ENCODE results near the gene CLTC. TPM values are rescaled to one million over a fixed set of nuclear protein-coding genes. Genes with fewer than 3 reads are reported as not detected.

The CLTC gene
- polyA plus RNA-seq, 6 donors from 2014 or later = 15.5 to 46.8 (median 31.8) TPM

- peaks cover 22 to 60% (median 59%) of the 10 kb centered on the region in 3 donors for H3K4me1 Mint-ChIP-seq
- peak overlapping the region; percentile 87 to 99 (median 95) for H3K4me3 Mint-ChIP-seq
- DNase-seq (no peak), ATAC-seq (ENCODE audit: low read depth in 2 of 2) (no peak)
- H3K27me3 Mint-ChIP-seq = peaks cover 0 to 4% (median 0%) of the 10 kb centered on the region in 3 donors
- H3K36me3 Mint-ChIP-seq = no peaks in the 10 kb centered on the region
- peak overlapping the region; percentile 98 to 100 (median 98) for H3K27ac Mint-ChIP-seq
- H3K9me3 Mint-ChIP-seq = peaks cover 0 to 4% (median 0%) of the 10 kb centered on the region in 7 donors
These were observed 994 bp downstream of the CLTC start for GRCh38 chr17:59620518-59621259.

- Mint-ChIP-seq H3K27me3 (peaks cover 0 to 4% (median 0%) of the 10 kb centered on the region in 3 donors), H3K4me3 (peak overlapping the region; percentile 53 to 99 (median 90)), H3K9me3 (peaks cover 0 to 4% (median 0%) of the 10 kb centered on the region in 7 donors), H3K27ac (peak overlapping the region in 4 of 6 donors; percentile 76 to 100 (median 98)), H3K4me1 (peaks cover 24 to 70% (median 64%) of the 10 kb centered on the region in 3 donors), H3K36me3 (no peaks in the 10 kb centered on the region)
- DNase-seq (no peak), ATAC-seq (ENCODE audit: low read depth in 2 of 2) (no peak)
These were observed 2.1 kb downstream of the CLTC start for GRCh38 chr17:59621771-59622170.

- Mint-ChIP-seq H3K9me3 (peaks cover 0 to 4% (median 0%) of the 10 kb centered on the region in 7 donors), H3K4me3 (peak overlapping the region in 5 of 8 donors; percentile 32 to 99 (median 90)), H3K4me1 (peaks cover 30 to 79% (median 71%) of the 10 kb centered on the region in 3 donors), H3K27me3 (peaks cover 0 to 4% (median 0%) of the 10 kb centered on the region in 3 donors), H3K36me3 (no peaks in the 10 kb centered on the region), H3K27ac (peak overlapping the region in 4 of 6 donors; percentile 4 to 98 (median 92))
- no peak for DNase-seq
- ATAC-seq (ENCODE audit: low read depth in 2 of 2) = no peak
These were observed 3.5 kb downstream of the CLTC start for GRCh38 chr17:59623151-59623550.

GRCh38 chr17:59626756-59627155 is 7.1 kb downstream of the CLTC start:
- ATAC-seq (ENCODE audit: low read depth in 2 of 2) = no peak
- Mint-ChIP-seq H3K9me3 (no peaks in the 10 kb centered on the region), H3K27ac (peak overlapping the region in 1 of 6 donors; percentile 65), H3K36me3 (peaks cover 0 to 7% of the 10 kb centered on the region in 2 donors), H3K27me3 (no peaks in the 10 kb centered on the region), H3K4me3 (peak overlapping the region in 1 of 8 donors; percentile 15), H3K4me1 (peaks cover 33 to 86% (median 63%) of the 10 kb centered on the region in 3 donors)
- DNase-seq = no peak

GRCh38 chr17:59627274-59627673 is 7.6 kb downstream of the CLTC start:
- Mint-ChIP-seq H3K4me3 (peak overlapping the region in 4 of 8 donors; percentile 15 to 83 (median 42)), H3K27me3 (no peaks in the 10 kb centered on the region), H3K27ac (peak overlapping the region in 3 of 6 donors; percentile 0 to 47 (median 22)), H3K36me3 (peaks cover 0 to 7% of the 10 kb centered on the region in 2 donors), H3K9me3 (no peaks in the 10 kb centered on the region), H3K4me1 (peaks cover 32 to 85% (median 58%) of the 10 kb centered on the region in 3 donors)
- ATAC-seq (ENCODE audit: low read depth in 2 of 2) (no peak), DNase-seq (no peak)

GRCh38 chr17:59627770-59628171 is 8.1 kb downstream of the CLTC start:
- peaks cover 0 to 7% of the 10 kb centered on the region in 2 donors for H3K36me3 Mint-ChIP-seq
- H3K27ac Mint-ChIP-seq = peak overlapping the region in 4 of 6 donors; percentile 0 to 79 (median 44)
- H3K4me3 Mint-ChIP-seq = peak overlapping the region; percentile 0 to 83 (median 48)
- peaks cover 28 to 85% (median 55%) of the 10 kb centered on the region in 3 donors for H3K4me1 Mint-ChIP-seq
- H3K27me3 Mint-ChIP-seq = no peaks in the 10 kb centered on the region
- no peaks in the 10 kb centered on the region for H3K9me3 Mint-ChIP-seq
- ATAC-seq (ENCODE audit: low read depth in 2 of 2) (peak; percentile 52 to 62), DNase-seq (no peak)

GRCh38 chr17:59629174-59629573 is 9.5 kb downstream of the CLTC start:
- ATAC-seq (ENCODE audit: low read depth in 2 of 2) = no peak
- no peaks in the 10 kb centered on the region for H3K27me3 Mint-ChIP-seq
- DNase-seq = no peak
- H3K27ac Mint-ChIP-seq = peak overlapping the region in 4 of 6 donors; percentile 22 to 84 (median 60)
- H3K36me3 Mint-ChIP-seq = peaks cover 0 to 7% of the 10 kb centered on the region in 2 donors
- peaks cover 28 to 86% (median 55%) of the 10 kb centered on the region in 3 donors for H3K4me1 Mint-ChIP-seq
- peak overlapping the region in 2 of 8 donors; percentile 29 to 47 for H3K4me3 Mint-ChIP-seq
- no peaks in the 10 kb centered on the region for H3K9me3 Mint-ChIP-seq

GRCh38 chr17:59631276-59631675 is 11.6 kb downstream of the CLTC start:
- peaks cover 0 to 7% of the 10 kb centered on the region in 2 donors for H3K36me3 Mint-ChIP-seq
- H3K27me3 Mint-ChIP-seq = no peaks in the 10 kb centered on the region
- H3K27ac Mint-ChIP-seq = peak overlapping the region in 3 of 6 donors; percentile 44 to 74 (median 55)
- H3K9me3 Mint-ChIP-seq = no peaks in the 10 kb centered on the region
- peak overlapping the region in 2 of 8 donors; percentile 21 to 30 for H3K4me3 Mint-ChIP-seq
- DNase-seq (no peak), ATAC-seq (ENCODE audit: low read depth in 2 of 2) (no peak)
- peaks cover 29 to 84% (median 59%) of the 10 kb centered on the region in 3 donors for H3K4me1 Mint-ChIP-seq

GRCh38 chr17:59632398-59632797 is 12.7 kb downstream of the CLTC start:
- DNase-seq = no peak
- peak overlapping the region in 1 of 6 donors; percentile 47 for H3K27ac Mint-ChIP-seq
- H3K4me3 Mint-ChIP-seq = peak overlapping the region in 1 of 8 donors; percentile 10

GRCh38 chr17:59633658-59634359 is 14.1 kb downstream of the CLTC start:
- Mint-ChIP-seq H3K36me3 (peaks cover 0 to 7% of the 10 kb centered on the region in 2 donors), H3K27me3 (no peaks in the 10 kb centered on the region), H3K27ac (peak overlapping the region in 3 of 6 donors; percentile 22 to 76 (median 49)), H3K9me3 (no peaks in the 10 kb centered on the region), H3K4me1 (peaks cover 25 to 71% (median 54%) of the 10 kb centered on the region in 3 donors), H3K4me3 (peak overlapping the region in 1 of 8 donors; percentile 30)
- DNase-seq = no peak
- no peak for ATAC-seq (ENCODE audit: low read depth in 2 of 2)

More at GRCh38 chr17:59632398-59632797, 12.7 kb downstream of the CLTC start:
- Mint-ChIP-seq H3K4me1 (peaks cover 29 to 73% (median 59%) of the 10 kb centered on the region in 3 donors), H3K36me3 (peaks cover 0 to 7% of the 10 kb centered on the region in 2 donors), H3K27me3 (no peaks in the 10 kb centered on the region), H3K9me3 (no peaks in the 10 kb centered on the region)
- no peak for ATAC-seq (ENCODE audit: low read depth in 2 of 2)

- Mint-ChIP-seq H3K9me3 (no peaks in the 10 kb centered on the region), H3K27ac (peak overlapping the region in 3 of 6 donors; percentile 37 to 59 (median 43)), H3K27me3 (no peaks in the 10 kb centered on the region), H3K4me3 (no peak overlapping the region), H3K4me1 (peaks cover 28 to 70% (median 49%) of the 10 kb centered on the region in 3 donors), H3K36me3 (peaks cover 0 to 7% of the 10 kb centered on the region in 2 donors)
- DNase-seq (no peak), ATAC-seq (ENCODE audit: low read depth in 2 of 2) (no peak)
These were observed 15.2 kb downstream of the CLTC start for GRCh38 chr17:59634632-59635541.

- Mint-ChIP-seq H3K36me3 (no peaks in the 10 kb centered on the region), H3K27me3 (no peaks in the 10 kb centered on the region), H3K4me3 (peak overlapping the region in 1 of 8 donors; percentile 50), H3K9me3 (no peaks in the 10 kb centered on the region), H3K4me1 (peaks cover 32 to 77% (median 53%) of the 10 kb centered on the region in 3 donors), H3K27ac (peak overlapping the region in 3 of 6 donors; percentile 1 to 76 (median 36))
- DNase-seq (no peak), ATAC-seq (ENCODE audit: low read depth in 2 of 2) (no peak)
These were observed 18.1 kb downstream of the CLTC start for GRCh38 chr17:59637611-59638310.

Measured in naive B cell (primary cell).